H1 (cell line): Measurements from ENCODE around the gene PERCC1. TPM values are rescaled to one million over a fixed set of nuclear protein-coding genes. Genes with fewer than 3 reads are reported as not detected.

Experiments used
- CTCF ChIA-PET: fragments of 300-600 bp; sonication (Branson Sonifier 250); formaldehyde crosslinking; loops from one replicate; lab custom pipeline; 2021; ENCODE audit not compliant: partially characterized antibody; lab: Charles Lee
- POLR2A ChIA-PET: fragments of 300-600 bp; sonication (Branson Sonifier 250); formaldehyde crosslinking; loops from one replicate; lab custom pipeline; 2021; ENCODE audit warnings: inconsistent platforms; ENCODE audit not compliant: partially characterized antibody; lab: Charles Lee
- DNase-seq, 2 experiments: peaks; one replicate each; pipeline versions ENCODE4 v3.0.0 to v3.0.0-alpha.2; 2010 to 2022; ENCODE audit warnings: low spot score in 2 of 2, low read depth in 1 of 2, mixed read lengths in 1 of 2
- FAIRE-seq: peaks from 2 replicates; lab custom pipeline; 2011; peaks lifted over from hg19 to GRCh38; lab: Jason Lieb, UNC
- H2AFZ ChIP-seq: 2 replicates; pipeline ENCODE4 v1.8.1; 2012; ENCODE audit warnings: low read length, inconsistent platforms
- H2AK5ac ChIP-seq: 2 replicates; pipeline ENCODE4 v1.6.1; 2013; ENCODE audit warnings: low read depth, low read length
- H2BK120ac ChIP-seq: replicated peaks from 2 replicates; pipeline ENCODE3; 2013; ENCODE audit warnings: low read depth, low read length, inconsistent platforms
- H2BK12ac ChIP-seq: 2 replicates; pipeline ENCODE4 v1.6.1; 2013; ENCODE audit warnings: low read depth, low read length
- H2BK15ac ChIP-seq: 2 replicates; pipeline ENCODE4 v1.6.1; 2013; ENCODE audit warnings: low read length
- H2BK20ac ChIP-seq: 2 replicates; pipeline ENCODE4 v1.6.1; 2013; ENCODE audit warnings: low read length
- H2BK5ac ChIP-seq: 2 replicates; pipeline ENCODE4 v1.6.1; 2013; ENCODE audit warnings: low read depth, low read length
- H3K14ac ChIP-seq: 2 replicates; pipeline ENCODE4 v1.6.1; 2013; ENCODE audit warnings: inconsistent platforms; ENCODE audit not compliant: insufficient read length
- H3K18ac ChIP-seq: 2 replicates; pipeline ENCODE4 v1.6.1; 2013; ENCODE audit warnings: low read length; ENCODE audit errors: extremely low read depth
- H3K23ac ChIP-seq: 2 replicates; pipeline ENCODE4 v1.6.1; 2013; ENCODE audit warnings: inconsistent platforms; ENCODE audit not compliant: insufficient read length
- H3K23me2 ChIP-seq: 2 replicates; pipeline ENCODE4 v1.6.1; 2013; ENCODE audit warnings: low read depth, low read length
- H3K27ac ChIP-seq: 2 replicates; pipeline ENCODE4 v1.6.1; 2011; ENCODE audit warnings: low read depth, low read length, inconsistent platforms
- H3K27me3 ChIP-seq, 4 experiments: replicated peaks in 1 of 4; 1 replicate in 1 of 4; 2 replicates in 3 of 4; pipeline versions ENCODE4 v1.6.1 to v1.8.1; 2011 to 2013; ENCODE audit warnings: low read length in 3 of 4, mild to moderate bottlenecking in 3 of 4, inconsistent platforms in 2 of 4, mixed read lengths in 2 of 4, moderate library complexity in 1 of 4; ENCODE audit not compliant: control insufficient read depth in 3 of 4, insufficient read depth in 3 of 4; ENCODE audit errors: extremely low read depth in 1 of 4
- H3K36me3 ChIP-seq, 4 experiments: 2 replicates each; pipeline versions ENCODE4 v1.6.1 to v1.8.1; 2011 to 2013; ENCODE audit warnings: mild to moderate bottlenecking in 4 of 4, low read length in 3 of 4, moderate library complexity in 2 of 4, control low read depth in 1 of 4, inconsistent platforms in 1 of 4; ENCODE audit not compliant: insufficient read depth in 4 of 4, control insufficient read depth in 2 of 4
- H3K4ac ChIP-seq: replicated peaks from 2 replicates; pipeline ENCODE3; 2013; ENCODE audit warnings: low read length, low read depth, mixed read lengths, inconsistent platforms; ENCODE audit not compliant: insufficient read length
- H3K4me1 ChIP-seq, 4 experiments: replicated peaks in 1 of 4; 1 replicate in 1 of 4; 2 replicates in 3 of 4; pipeline versions ENCODE4 v1.6.1 to v1.8.1; 2011 to 2013; ENCODE audit warnings: low read length in 3 of 4, inconsistent platforms in 2 of 4, mixed read lengths in 1 of 4; ENCODE audit not compliant: insufficient read depth in 4 of 4, control insufficient read depth in 3 of 4
- H3K4me2 ChIP-seq, 2 experiments: 2 replicates each; pipeline versions ENCODE4 v1.6.1 to v1.8.1; 2011 to 2013; ENCODE audit warnings: low read depth in 2 of 2, low read length in 2 of 2, control low read depth in 1 of 2, inconsistent platforms in 1 of 2, mild to moderate bottlenecking in 1 of 2; ENCODE audit not compliant: insufficient read depth in 1 of 2
- H3K4me3 ChIP-seq, 4 experiments: fragments of 200-600, 300-600 bp in 1 of 4; sonication (generic), shearing (Covaris generic), sonication (Bioruptor Twin) in 1 of 4; 2 replicates each; pipeline versions ENCODE4 v1.5.1 to v1.8.1; 2011 to 2016; ENCODE audit warnings: low read length in 4 of 4, low read depth in 3 of 4, control low read depth in 2 of 4, inconsistent platforms in 2 of 4, mild to moderate bottlenecking in 2 of 4, mixed read lengths in 1 of 4, moderate library complexity in 1 of 4; ENCODE audit not compliant: insufficient read depth in 2 of 4; ENCODE audit errors: extremely low read depth in 1 of 4
- H3K56ac ChIP-seq: replicated peaks from 2 replicates; pipeline ENCODE3; 2013; ENCODE audit warnings: low read depth, mild to moderate bottlenecking, mixed read lengths, low read length, inconsistent platforms; ENCODE audit not compliant: insufficient read length
- H3K79me1 ChIP-seq: 2 replicates; pipeline ENCODE4 v1.6.1; 2013; ENCODE audit warnings: low read depth, low read length, control low read depth
- H3K79me2 ChIP-seq, 2 experiments: 2 replicates each; pipeline versions ENCODE4 v1.6.1 to v1.8.1; 2012 to 2013; ENCODE audit warnings: low read length in 2 of 2, mild to moderate bottlenecking in 2 of 2, inconsistent platforms in 1 of 2; ENCODE audit not compliant: insufficient read depth in 2 of 2, control insufficient read depth in 1 of 2
- H3K9ac ChIP-seq, 4 experiments: replicated peaks in 1 of 4; 1 replicate in 1 of 4; 2 replicates in 3 of 4; pipeline versions ENCODE4 v1.6.1 to v1.8.1; 2011 to 2013; ENCODE audit warnings: low read depth in 3 of 4, low read length in 3 of 4, control low read depth in 2 of 4, mild to moderate bottlenecking in 2 of 4, moderate library complexity in 2 of 4, inconsistent platforms in 1 of 4; ENCODE audit errors: extremely low read depth in 1 of 4
- H3K9me3 ChIP-seq, 2 experiments: 2 replicates each; pipeline versions ENCODE4 v1.6.1 to v1.8.1; 2012 to 2013; ENCODE audit warnings: mild to moderate bottlenecking in 2 of 2, moderate library complexity in 2 of 2, control low read depth in 1 of 2, inconsistent platforms in 1 of 2, low read depth in 1 of 2, low read length in 1 of 2, mixed read lengths in 1 of 2; ENCODE audit not compliant: insufficient read depth in 2 of 2
- H4K20me1 ChIP-seq, 2 experiments: replicated peaks in 1 of 2; 2 replicates each; pipeline versions ENCODE3 to v1.8.1; 2011 to 2013; ENCODE audit warnings: inconsistent platforms in 2 of 2, low read length in 2 of 2, mild to moderate bottlenecking in 1 of 2; ENCODE audit not compliant: insufficient read depth in 2 of 2, control insufficient read depth in 1 of 2
- H4K5ac ChIP-seq: 2 replicates; pipeline ENCODE4 v1.6.1; 2013; ENCODE audit warnings: low read length, low read depth, mixed read lengths, inconsistent platforms; ENCODE audit not compliant: insufficient read length
- H4K8ac ChIP-seq: 2 replicates; pipeline ENCODE4 v1.8.0; 2013; ENCODE audit warnings: mild to moderate bottlenecking, moderate library complexity, low read length, inconsistent platforms; ENCODE audit not compliant: insufficient read depth; ENCODE audit errors: extremely low read depth
- H4K91ac ChIP-seq: replicated peaks from 2 replicates; pipeline ENCODE3; 2013; ENCODE audit warnings: low read length, mixed read lengths, inconsistent platforms; ENCODE audit not compliant: insufficient read length
- CHD2 ChIP-seq: IDR thresholded peaks from 2 replicates; pipeline ENCODE4 v1.6.1; 2012; ENCODE audit warnings: low read length, improper control_type of control experiment
- CTBP2 ChIP-seq: IDR thresholded peaks from 2 replicates; pipeline ENCODE4 v1.7.0; 2011; ENCODE audit warnings: borderline replicate concordance, mild to moderate bottlenecking, moderate library complexity, mixed read lengths, low read length; ENCODE audit not compliant: insufficient read depth, insufficient read length
- GABPA ChIP-seq: IDR thresholded peaks from 2 replicates; pipeline ENCODE4 v1.6.1; 2011; ENCODE audit warnings: mild to moderate bottlenecking, low read length, moderate library complexity, borderline replicate concordance; ENCODE audit not compliant: insufficient read depth
- JUND ChIP-seq: IDR thresholded peaks from 2 replicates; pipeline ENCODE4 v1.6.1; 2011; ENCODE audit warnings: mild to moderate bottlenecking, improper control_type of control experiment, low read length
- PHF8 ChIP-seq: fragments of 200-600 bp; sonication (generic); conservative IDR thresholded peaks from 2 replicates; pipeline ENCODE4 v1.7.1; 2012; ENCODE audit warnings: low read depth, mild to moderate bottlenecking, inconsistent platforms, low read length, moderate library complexity
- POLR2AphosphoS5 ChIP-seq: IDR thresholded peaks from 2 replicates; pipeline ENCODE4 v1.6.1; 2011; ENCODE audit warnings: low read depth, low read length
- SIN3A ChIP-seq, 2 experiments: IDR thresholded peaks in 1 of 2; conservative IDR thresholded peaks in 1 of 2; 2 replicates each; pipeline ENCODE4 v1.6.1; 2011 to 2012; ENCODE audit warnings: low read length in 2 of 2, improper control_type of control experiment in 1 of 2, low read depth in 1 of 2, mild to moderate bottlenecking in 1 of 2
- SUZ12 ChIP-seq: fragments of 200-600 bp; sonication (generic); IDR thresholded peaks from 2 replicates; pipeline ENCODE4 v1.6.1; 2012; ENCODE audit warnings: mild to moderate bottlenecking, inconsistent platforms, low read length, moderate library complexity, mixed read lengths
- WGBS, 2 experiments: shearing (Covaris generic) in 1 of 2; methylation state at CpG; one replicate each; pipeline versions ENCODE4 v1.1.6 to v1.1.7; 2013 to 2015; ENCODE audit warnings: low lambda C conversion rate in 2 of 2, mixed read lengths in 2 of 2, inconsistent platforms in 1 of 2, low coverage in 1 of 2, missing lambda C conversion rate in 1 of 2; ENCODE audit not compliant: insufficient replicate concordance in 2 of 2, insufficient coverage in 1 of 2, insufficient read length in 1 of 2; ENCODE audit errors: extremely low coverage in 1 of 2, missing lambda C conversion rate in 1 of 2; 5-methylcytosine and 5-hydroxymethylcytosine counted together
- polyA plus RNA-seq, 7 experiments: library from polyadenylated mRNA; depleted of rRNA in 3 of 7; stranded (reverse) in 5 of 7; unstranded in 2 of 7; fragments of >200 nt in 5 of 7; fragments of 200-250 nt in 2 of 7; gene quantifications; 1 replicate in 5 of 7; 2 replicates in 1 of 7; 4 replicates in 1 of 7; pipeline versions ENCODE4 v1.2.1 to v1.2.3, GENCODE V29; 2011 to 2013; ENCODE audit warnings: missing spikeins in 2 of 7, mixed read lengths in 2 of 7
- total RNA-seq: library from RNA; stranded (reverse); fragmentation: NEBNext Ultra II Directional; extraction: Animal tissue kit (Norgen Biotek cat#: 25700); gene quantifications from 2 replicates; pipeline ENCODE4 v1.2.1, GENCODE V29; 2021
- TF ChIP-seq, protein P1 (sequence below), 3 experiments: IDR thresholded peaks; 1 replicate in 2 of 3; 2 replicates in 1 of 3; pipeline versions ENCODE4 v1.5.1 to v1.6.1; 2011; ENCODE audit warnings: low read length in 3 of 3, mild to moderate bottlenecking in 3 of 3, inconsistent platforms in 2 of 3, low read depth in 1 of 3, moderate library complexity in 1 of 3; ENCODE audit not compliant: insufficient read depth in 1 of 3; ENCODE audit errors: control extremely low read depth in 1 of 3

PERCC1 gene
- total and polyA plus RNA-seq, 2 of the 8 experiments (the other 6 are each of a cell fraction or from before 2014, with no cell fraction given), result not detected

DNA sequence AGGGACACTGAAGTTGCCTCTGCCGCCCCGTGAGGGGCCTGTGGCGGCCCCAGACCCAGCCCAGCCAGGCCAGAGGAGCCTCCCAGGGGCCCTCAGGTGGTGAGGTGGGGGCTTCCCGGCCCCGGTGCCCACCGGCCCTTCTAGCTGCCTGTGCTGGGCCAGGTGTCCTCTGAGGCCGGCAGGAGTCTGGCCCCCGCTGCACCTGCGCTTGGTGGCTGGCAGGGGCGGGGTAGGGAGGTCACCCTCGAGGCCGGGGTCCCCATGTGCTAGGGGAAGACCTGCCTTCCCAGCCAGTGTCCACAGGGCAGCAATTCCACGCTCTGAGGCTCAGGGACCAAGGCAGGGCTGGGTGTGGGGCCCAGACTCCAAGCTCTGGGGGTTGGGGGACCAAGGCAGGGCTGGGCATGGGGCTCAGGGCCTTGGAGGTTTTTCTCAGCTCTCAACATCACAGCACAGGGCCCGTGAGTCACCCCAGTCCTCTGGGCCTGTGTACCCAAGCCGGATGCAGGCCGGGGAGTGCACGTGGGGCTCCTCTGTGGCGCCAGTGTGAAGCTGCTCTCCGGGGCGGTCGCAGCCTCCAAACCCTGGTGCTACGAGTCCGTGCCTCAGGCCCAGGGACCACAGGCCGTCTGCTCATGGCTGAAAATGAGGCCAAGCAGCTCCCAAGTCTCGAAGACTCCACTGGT is 14.8 kb downstream of the PERCC1 start:
- Histone ChIP-seq H3K9me3 (no peaks in the 10 kb centered on the region), H2BK120ac (no peak overlapping the region), H2BK20ac (no peak overlapping the region), H2AK5ac (no peak overlapping the region), H3K56ac (no peak overlapping the region), H3K79me1 (no peaks in the 10 kb centered on the region), H3K23me2 (no peaks in the 10 kb centered on the region), H2AFZ (no peak overlapping the region), H2BK12ac (no peak overlapping the region), H3K4me1 (no peaks in the 10 kb centered on the region), H3K36me3 (peaks cover 0 to 25% (median 3%) of the 10 kb centered on the region in 4 experiments; a peak in 3 of 8 replicates), H3K4me3 (no peak overlapping the region), H3K23ac (no peak overlapping the region), H4K91ac (no peak overlapping the region), H3K14ac (no peak overlapping the region), H3K27me3 (no peaks in the 10 kb centered on the region), H4K8ac (no peak overlapping the region), H4K5ac (no peak overlapping the region), H3K18ac (no peak overlapping the region), H4K20me1 (peaks cover 0 to 8% of the 10 kb centered on the region in 2 experiments), H2BK5ac (no peak overlapping the region), H3K4me2 (no peak overlapping the region), H3K27ac (no peak overlapping the region), H2BK15ac (no peak overlapping the region), H3K79me2 (no peaks in the 10 kb centered on the region), H3K9ac (no peak overlapping the region), H3K4ac (no peak overlapping the region)
- ChIA-PET CTCF (interaction anchor here (1.0 to 2.2 kb wide), 3 partner anchors 11 to 18 kb away, joined by 3 to 5 read pairs (median 5); partner anchors contain the start of gene PERCC1), POLR2A (interaction anchor here (0.7 to 1.7 kb wide), 5 partner anchors 10 to 325 kb away, joined by 3 to 4 read pairs (median 3); no protein-coding TSS in a partner anchor)
- DNase-seq, result no peak
- no peak for FAIRE-seq
- 90% methylated on average over 14 of the region's 25 CpGs; no CpG with 5 or more reads in 1 of the 2 experiments for whole genome bisulfite sequencing, 2 experiments
- TF ChIP-seq SUZ12, result no peak
- TF ChIP-seq CHD2, result no peak
- no peak for TF ChIP-seq PHF8
- no peak for TF ChIP-seq SIN3A (conservative IDR thresholded peaks at IDR 0.05 in 1 of 2, IDR thresholded peaks at IDR 0.05 in 1 of 2; ENCODE audit: low read depth in 1 of 2, low read length in 2 of 2)
- TF ChIP-seq, protein P1, sequence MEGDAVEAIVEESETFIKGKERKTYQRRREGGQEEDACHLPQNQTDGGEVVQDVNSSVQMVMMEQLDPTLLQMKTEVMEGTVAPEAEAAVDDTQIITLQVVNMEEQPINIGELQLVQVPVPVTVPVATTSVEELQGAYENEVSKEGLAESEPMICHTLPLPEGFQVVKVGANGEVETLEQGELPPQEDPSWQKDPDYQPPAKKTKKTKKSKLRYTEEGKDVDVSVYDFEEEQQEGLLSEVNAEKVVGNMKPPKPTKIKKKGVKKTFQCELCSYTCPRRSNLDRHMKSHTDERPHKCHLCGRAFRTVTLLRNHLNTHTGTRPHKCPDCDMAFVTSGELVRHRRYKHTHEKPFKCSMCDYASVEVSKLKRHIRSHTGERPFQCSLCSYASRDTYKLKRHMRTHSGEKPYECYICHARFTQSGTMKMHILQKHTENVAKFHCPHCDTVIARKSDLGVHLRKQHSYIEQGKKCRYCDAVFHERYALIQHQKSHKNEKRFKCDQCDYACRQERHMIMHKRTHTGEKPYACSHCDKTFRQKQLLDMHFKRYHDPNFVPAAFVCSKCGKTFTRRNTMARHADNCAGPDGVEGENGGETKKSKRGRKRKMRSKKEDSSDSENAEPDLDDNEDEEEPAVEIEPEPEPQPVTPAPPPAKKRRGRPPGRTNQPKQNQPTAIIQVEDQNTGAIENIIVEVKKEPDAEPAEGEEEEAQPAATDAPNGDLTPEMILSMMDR (IDR thresholded peaks at IDR 0.05; ENCODE audit: control extremely low read depth in 1 of 3, insufficient read depth in 1 of 3, low read depth in 1 of 3, low read length in 3 of 3), result no peak
- TF ChIP-seq JUND, result no peak
- TF ChIP-seq GABPA, result no peak
- TF ChIP-seq CTBP2, result no peak
- no peak for TF ChIP-seq POLR2AphosphoS5
